ENCODE results near the gene ABCC5.

The ABCC5 gene

GRCh38 chr3:183931881-183932280 is 85.8 kb downstream of the ABCC5 start:
- Histone ChIP-seq H3K27ac (ENCODE audit: poor library complexity, severe bottlenecking) (no peak overlapping the region), H3K4me1 (ENCODE audit: insufficient read depth, poor library complexity, severe bottlenecking) (no peaks in the 10 kb centered on the region), H3K4me3 (ENCODE audit: severe bottlenecking) (no peak overlapping the region), H3K36me3 (ENCODE audit: low read depth) (peaks cover 3% of the 10 kb centered on the region; the same call in 1 of the 2 replicates), H3K9me3 (ENCODE audit: severe bottlenecking) (no peaks in the 10 kb centered on the region), H3K27me3 (ENCODE audit: insufficient read depth, poor library complexity, severe bottlenecking) (no peaks in the 10 kb centered on the region)
- no peak for DNase-seq (ENCODE audit: low spot score)
- no peak for ATAC-seq (ENCODE audit: low read depth)
- TF ChIP-seq CTCF (IDR thresholded peaks at IDR 0.05; ENCODE audit: poor library complexity, severe bottlenecking), result no peak

- H3K27ac ChIP-seq (ENCODE audit: poor library complexity, severe bottlenecking), result no peak overlapping the region
- H3K36me3 ChIP-seq (ENCODE audit: low read depth), result no peaks in the 10 kb centered on the region; the same call in 1 of the 2 replicates
These were observed 87.6 kb downstream of the ABCC5 start for GRCh38 chr3:183930086-183930485.

GRCh38 chr3:183927059-183927458 is 90.6 kb downstream of the ABCC5 start:
- no peak overlapping the region for H3K27ac ChIP-seq (ENCODE audit: poor library complexity, severe bottlenecking)
- no peaks in the 10 kb centered on the region for H3K9me3 ChIP-seq (ENCODE audit: severe bottlenecking)
- no peak overlapping the region for H3K4me3 ChIP-seq (ENCODE audit: severe bottlenecking)
- H3K27me3 ChIP-seq (ENCODE audit: insufficient read depth, poor library complexity, severe bottlenecking), result no peaks in the 10 kb centered on the region
- peaks cover 14% of the 10 kb centered on the region for H3K4me1 ChIP-seq (ENCODE audit: insufficient read depth, poor library complexity, severe bottlenecking)
- DNase-seq (ENCODE audit: low spot score) (no peak), ATAC-seq (ENCODE audit: low read depth) (no peak)
- peaks cover 17% of the 10 kb centered on the region for H3K36me3 ChIP-seq (ENCODE audit: low read depth)
- TF ChIP-seq CTCF (IDR thresholded peaks at IDR 0.05; ENCODE audit: poor library complexity, severe bottlenecking), result no peak

More at GRCh38 chr3:183930086-183930485, 87.6 kb downstream of the ABCC5 start:
- peaks cover 5% of the 10 kb centered on the region for H3K4me1 ChIP-seq (ENCODE audit: insufficient read depth, poor library complexity, severe bottlenecking)
- no peak for TF ChIP-seq CTCF (IDR thresholded peaks at IDR 0.05; ENCODE audit: poor library complexity, severe bottlenecking)
- no peak for DNase-seq (ENCODE audit: low spot score)
- H3K27me3 ChIP-seq (ENCODE audit: insufficient read depth, poor library complexity, severe bottlenecking), result no peaks in the 10 kb centered on the region
- H3K4me3 ChIP-seq (ENCODE audit: severe bottlenecking), result no peak overlapping the region
- no peaks in the 10 kb centered on the region for H3K9me3 ChIP-seq (ENCODE audit: severe bottlenecking)
- ATAC-seq (ENCODE audit: low read depth), result no peak

GRCh38 chr3:183924956-183925355 is 92.7 kb downstream of the ABCC5 start:
- H3K36me3 ChIP-seq (ENCODE audit: low read depth), result peaks cover 24% of the 10 kb centered on the region
- ATAC-seq (ENCODE audit: low read depth) (peak; percentile 98), DNase-seq (ENCODE audit: low spot score) (peak; percentile 81)
- peaks cover 14% of the 10 kb centered on the region for H3K4me1 ChIP-seq (ENCODE audit: insufficient read depth, poor library complexity, severe bottlenecking)
- no peak overlapping the region for H3K4me3 ChIP-seq (ENCODE audit: severe bottlenecking)
- H3K27ac ChIP-seq (ENCODE audit: poor library complexity, severe bottlenecking), result peak overlapping the region; percentile 68
- no peak for TF ChIP-seq CTCF (IDR thresholded peaks at IDR 0.05; ENCODE audit: poor library complexity, severe bottlenecking)
- no peaks in the 10 kb centered on the region for H3K27me3 ChIP-seq (ENCODE audit: insufficient read depth, poor library complexity, severe bottlenecking)
- no peaks in the 10 kb centered on the region for H3K9me3 ChIP-seq (ENCODE audit: severe bottlenecking)

- H3K27me3 ChIP-seq (ENCODE audit: insufficient read depth, poor library complexity, severe bottlenecking), result no peaks in the 10 kb centered on the region
- no peak overlapping the region for H3K4me3 ChIP-seq (ENCODE audit: severe bottlenecking)
- H3K27ac ChIP-seq (ENCODE audit: poor library complexity, severe bottlenecking), result peak overlapping the region; percentile 68
- no peak for DNase-seq (ENCODE audit: low spot score)
- H3K4me1 ChIP-seq (ENCODE audit: insufficient read depth, poor library complexity, severe bottlenecking), result peaks cover 14% of the 10 kb centered on the region
- peaks cover 24% of the 10 kb centered on the region for H3K36me3 ChIP-seq (ENCODE audit: low read depth)
- no peaks in the 10 kb centered on the region for H3K9me3 ChIP-seq (ENCODE audit: severe bottlenecking)
- ATAC-seq (ENCODE audit: low read depth), result no peak
- TF ChIP-seq CTCF (IDR thresholded peaks at IDR 0.05; ENCODE audit: poor library complexity, severe bottlenecking), result no peak
These were observed 93.1 kb downstream of the ABCC5 start for GRCh38 chr3:183924543-183924942.

Measured in RWPE2 (cell line).